ENCODE measurements around the gene FAM241A.
"Not testable (repeated sequence)": the region's sequence is repeated elsewhere in the genome, so short reads cannot be mapped to it uniquely, and the experiment has no call there.

FAM241A gene

GRCh38 chr4:112140536-112140935 lies 4.7 kb upstream of the FAM241A start:
- DNase-seq, result no peak

- DNase-seq, result no peak
Observed at GRCh38 chr4:112141366-112142138, 3.7 kb upstream of the FAM241A start.

- DNase-seq, result no peak
Observed at GRCh38 chr4:112142182-112142581, 3.1 kb upstream of the FAM241A start.

- DNase-seq, result no peak
Observed at GRCh38 chr4:112143781-112144180, 1.5 kb upstream of the FAM241A start.

- no peak for DNase-seq
Observed at GRCh38 chr4:112144546-112145325, 518 bp upstream of the FAM241A start.

- DNase-seq, result peak; percentile 75
Observed at GRCh38 chr4:112145790-112146501, 692 bp downstream of the FAM241A start.

- DNase-seq, result no peak
Observed at GRCh38 chr4:112146502-112146813, 1.2 kb downstream of the FAM241A start.

- no peak for DNase-seq
Observed at GRCh38 chr4:112147697-112148096, 2.4 kb downstream of the FAM241A start.

GRCh38 chr4:112150920-112151319 lies 5.7 kb downstream of the FAM241A start:
- no peak for DNase-seq

- no peak for DNase-seq
Observed at GRCh38 chr4:112152521-112152920, 7.3 kb downstream of the FAM241A start.

GRCh38 chr4:112153211-112153791 lies 8.0 kb downstream of the FAM241A start:
- DNase-seq, result no peak

- DNase-seq, result no peak
Observed at GRCh38 chr4:112156112-112156511, 10.9 kb downstream of the FAM241A start.

GRCh38 chr4:112156553-112156952 lies 11.3 kb downstream of the FAM241A start:
- DNase-seq, result no peak

- DNase-seq, result not testable (repeated sequence)
Observed at GRCh38 chr4:112163706-112164105, 18.5 kb downstream of the FAM241A start.

- DNase-seq, result peak; percentile 16
Observed at GRCh38 chr4:112167794-112168193, 22.5 kb downstream of the FAM241A start.

GRCh38 chr4:112168719-112169500 lies 23.7 kb downstream of the FAM241A start:
- no peak for DNase-seq

GRCh38 chr4:112170451-112170993 lies 25.3 kb downstream of the FAM241A start:
- no peak for DNase-seq

GRCh38 chr4:112171051-112171763 lies 26.0 kb downstream of the FAM241A start:
- DNase-seq, result not testable (repeated sequence)

- no peak for DNase-seq
Observed at GRCh38 chr4:112172180-112172579, 26.9 kb downstream of the FAM241A start.

- DNase-seq, result no peak
Observed at GRCh38 chr4:112173593-112174558, 28.6 kb downstream of the FAM241A start.

Measured in activated CD8-positive, alpha-beta memory T cell treated with anti-CD3 and anti-CD28 coated beads, Interleukin-2, amount 50 U/mL, for 4 hours (primary cell).